Psoas muscle (tissue), 8 donors: ENCODE data around the gene PLAGL2. TPM values are rescaled to one million over a fixed set of nuclear protein-coding genes. Genes with fewer than 3 reads are reported as not detected.

Experiments used
- ATAC-seq, 4 donors: fragments of 200-7000 bp; cut with Tn5 transposase; one replicate each; pipeline ENCODE4 v1.9.1; 2020; ENCODE audit warnings: moderate library complexity in 3 of 4, mild to moderate bottlenecking in 2 of 4
- DNase-seq, 2 donors: peaks; one replicate each; pipeline ENCODE4 v3.0.0-alpha.2; 2020
- H3K27ac ChIP-seq: fragments of 200-600 bp; one replicate; pipeline ENCODE4 v1.8.0; 2022
- H3K27me3 ChIP-seq, 3 donors: fragments of 200-600 bp in 1 of 3; one replicate each; pipeline versions ENCODE4 v1.6.1 to v1.8.0; 2013 to 2022; ENCODE audit warnings: low read length in 2 of 3, mild to moderate bottlenecking in 2 of 3, moderate library complexity in 1 of 3; ENCODE audit not compliant: insufficient read depth in 3 of 3
- H3K36me3 ChIP-seq, 2 donors: fragments of 200-600 bp in 1 of 2; one replicate each; pipeline versions ENCODE4 v1.6.1 to v1.8.0; 2013 to 2022; ENCODE audit warnings: low read depth in 1 of 2, mild to moderate bottlenecking in 1 of 2, moderate library complexity in 1 of 2; ENCODE audit not compliant: insufficient read depth in 1 of 2
- H3K4me1 ChIP-seq: fragments of 200-600 bp; one replicate; pipeline ENCODE4 v1.8.0; 2022
- H3K4me3 ChIP-seq: fragments of 200-600 bp; one replicate; pipeline ENCODE4 v1.8.0; 2022; ENCODE audit warnings: mild to moderate bottlenecking
- H3K9me3 ChIP-seq: fragments of 200-600 bp; one replicate; pipeline ENCODE4 v1.8.0; 2022
- CTCF ChIP-seq: fragments of 200-600 bp; IDR thresholded peaks from one replicate; pipeline ENCODE4 v1.8.0; 2022; ENCODE audit warnings: antibody characterized with exemption
- WGBS, 3 donors: extraction: QIAGEN DNeasy Blood & Tissue Kit; methylation state at CpG; one replicate each; pipeline versions ENCODE4 v1.1.6 to v1.1.7; 2013; 5-methylcytosine and 5-hydroxymethylcytosine counted together
- intact Hi-C, 2 donors: fragments of 100-400 bp; cut with DNase I; formaldehyde crosslinking; loops; one replicate each; pipeline versions ENCODE4 v1.11.0 to v1.14.2; 2022
- polyA plus RNA-seq, 3 donors: library from polyadenylated mRNA; stranded (reverse); fragments of 200-250 nt; gene quantifications; one replicate each; pipeline ENCODE4 v1.2.3, GENCODE V29; 2013
- total RNA-seq, 4 donors: library from RNA; stranded (reverse); fragmentation: NEBNext Ultra II Directional in 2 of 4; extraction: Animal tissue kit (Norgen Biotek cat#: 25700) in 2 of 4; gene quantifications; one replicate each; pipeline versions ENCODE4 v1.2.1 to v1.2.4, GENCODE V29; 2021 to 2023
- donor health status: healthy with polysubstance abuse.
- donor health status: DM: no; HTN: no; CAD: no; lungs with moderate emphysema.
- donor health status: Bipolar disorder and iron deficiency.
- donor health status: healthy.
- donor health status: DM: yes; HTN: yes; CAD: no.
- donor health status: DM: no; HTN: no; CAD: no.
- donor health status: DM: no; HTN: no; CAD: no.
- donor health status: DM: yes; HTN: yes; CAD: no.

PLAGL2 gene
- total and polyA plus RNA-seq, 7 donors: 1.7 to 9.6 (median 5.2) TPM

GRCh38 chr20:32144898-32145662, 62.5 kb downstream of the PLAGL2 start:
- no peaks in the 10 kb centered on the region for H3K4me1 ChIP-seq
- TF ChIP-seq CTCF: no peak
- H3K9me3 ChIP-seq: no peaks in the 10 kb centered on the region
- ATAC-seq: no peak
- DNase-seq: no peak
- intact Hi-C loops: no loop called here
- H3K27me3 ChIP-seq: no peaks in the 10 kb centered on the region
- H3K27ac ChIP-seq: no peak overlapping the region
- H3K4me3 ChIP-seq: no peak overlapping the region
- peaks cover 0 to 97% of the 10 kb centered on the region in 2 donors for H3K36me3 ChIP-seq
- 91 to 95% (median 93%) methylated on average over 8 of the region's 8 CpGs for WGBS, 3 donors

GRCh38 chr20:32142991-32143390, 64.6 kb downstream of the PLAGL2 start:
- WGBS, 3 donors: 89 to 96% (median 93%) methylated on average over 13 to 15 of the region's 15 CpGs
- Histone ChIP-seq H3K27me3 (no peaks in the 10 kb centered on the region), H3K4me1 (no peaks in the 10 kb centered on the region), H3K36me3 (peaks cover 7 to 99% of the 10 kb centered on the region in 2 donors), H3K9me3 (no peaks in the 10 kb centered on the region), H3K4me3 (no peak overlapping the region), H3K27ac (no peak overlapping the region)
- no peak for DNase-seq
- TF ChIP-seq CTCF: no peak
- intact Hi-C loops: no loop called here
- ATAC-seq: no peak

Other genes with a start within 250 kb of the PLAGL2 start
- gene XKR7, start 239.6 kb downstream of the PLAGL2 start, total RNA-seq: under 1 TPM in 1 of 4 donors, not detected in 3; 0.02 TPM
- gene XKR7, start 239.6 kb downstream of the PLAGL2 start, polyA plus RNA-seq: under 1 TPM in 1 of 3 donors, not detected in 2; under 0.01 TPM
- gene CCM2L, start 197.3 kb downstream of the PLAGL2 start, total RNA-seq: 1 to 10 TPM; 3.3 to 7.3 (median 3.7) TPM
- 1 to 10 TPM; 3.4 to 4.9 (median 4.0) TPM for gene CCM2L, start 197.3 kb downstream of the PLAGL2 start, polyA plus RNA-seq
- gene HCK, start 155.5 kb downstream of the PLAGL2 start, total RNA-seq: 1 to 10 TPM; 1.9 to 5.5 (median 2.8) TPM
- gene HCK, start 155.5 kb downstream of the PLAGL2 start, polyA plus RNA-seq: 1 to 10 TPM in 2 of 3 donors, under 1 TPM in 1; 0.79 to 1.2 (median 1.2) TPM
- 10 to 100 TPM; 25.7 to 28.0 (median 27.0) TPM for gene TM9SF4, start 98.0 kb downstream of the PLAGL2 start, total RNA-seq
- gene TM9SF4, start 98.0 kb downstream of the PLAGL2 start, polyA plus RNA-seq: 10 to 100 TPM; 14.0 to 18.0 (median 17.9) TPM
- gene POFUT1, start 137 bp upstream of the PLAGL2 start, total RNA-seq: 10 to 100 TPM; 14.0 to 20.8 (median 17.1) TPM
- 10 to 100 TPM in 1 of 3 donors, 1 to 10 TPM in 2; 7.8 to 22.9 (median 8.1) TPM for gene POFUT1, start 137 bp upstream of the PLAGL2 start, polyA plus RNA-seq
- 1 to 10 TPM; 4.2 to 8.5 (median 6.7) TPM for gene KIF3B, start 69.9 kb upstream of the PLAGL2 start, total RNA-seq
- gene KIF3B, start 69.9 kb upstream of the PLAGL2 start, polyA plus RNA-seq: 10 to 100 TPM in 1 of 3 donors, 1 to 10 TPM in 2; 3.3 to 11.4 (median 9.6) TPM
- gene ASXL1, start 150.6 kb upstream of the PLAGL2 start, total RNA-seq: 10 to 100 TPM; 22.4 to 52.0 (median 41.5) TPM
- gene ASXL1, start 150.6 kb upstream of the PLAGL2 start, polyA plus RNA-seq: 10 to 100 TPM; 18.5 to 23.2 (median 21.5) TPM